H1 (cell line): ENCODE data around the gene KDM6A. TPM values are rescaled to one million over a fixed set of nuclear protein-coding genes. Genes with fewer than 3 reads are reported as not detected.

Experiments used
- CTCF ChIA-PET: fragments of 300-600 bp; sonication (Branson Sonifier 250); formaldehyde crosslinking; loops from one replicate; lab custom pipeline; 2021; ENCODE audit not compliant: partially characterized antibody; lab: Charles Lee
- POLR2A ChIA-PET: fragments of 300-600 bp; sonication (Branson Sonifier 250); formaldehyde crosslinking; loops from one replicate; lab custom pipeline; 2021; ENCODE audit warnings: inconsistent platforms; ENCODE audit not compliant: partially characterized antibody; lab: Charles Lee
- DNase-seq, 2 experiments: peaks; one replicate each; pipeline versions ENCODE4 v3.0.0 to v3.0.0-alpha.2; 2010 to 2022; ENCODE audit warnings: low spot score in 2 of 2, low read depth in 1 of 2, mixed read lengths in 1 of 2
- FAIRE-seq: peaks from 2 replicates; lab custom pipeline; 2011; peaks lifted over from hg19 to GRCh38; lab: Jason Lieb, UNC
- H2AFZ ChIP-seq: 2 replicates; pipeline ENCODE4 v1.8.1; 2012; ENCODE audit warnings: low read length, inconsistent platforms
- H2AK5ac ChIP-seq: 2 replicates; pipeline ENCODE4 v1.6.1; 2013; ENCODE audit warnings: low read depth, low read length
- H2BK120ac ChIP-seq: replicated peaks from 2 replicates; pipeline ENCODE3; 2013; ENCODE audit warnings: low read depth, low read length, inconsistent platforms
- H2BK12ac ChIP-seq: 2 replicates; pipeline ENCODE4 v1.6.1; 2013; ENCODE audit warnings: low read depth, low read length
- H2BK15ac ChIP-seq: 2 replicates; pipeline ENCODE4 v1.6.1; 2013; ENCODE audit warnings: low read length
- H2BK20ac ChIP-seq: 2 replicates; pipeline ENCODE4 v1.6.1; 2013; ENCODE audit warnings: low read length
- H2BK5ac ChIP-seq: 2 replicates; pipeline ENCODE4 v1.6.1; 2013; ENCODE audit warnings: low read depth, low read length
- H3K14ac ChIP-seq: 2 replicates; pipeline ENCODE4 v1.6.1; 2013; ENCODE audit warnings: inconsistent platforms; ENCODE audit not compliant: insufficient read length
- H3K18ac ChIP-seq: 2 replicates; pipeline ENCODE4 v1.6.1; 2013; ENCODE audit warnings: low read length; ENCODE audit errors: extremely low read depth
- H3K23ac ChIP-seq: 2 replicates; pipeline ENCODE4 v1.6.1; 2013; ENCODE audit warnings: inconsistent platforms; ENCODE audit not compliant: insufficient read length
- H3K23me2 ChIP-seq: 2 replicates; pipeline ENCODE4 v1.6.1; 2013; ENCODE audit warnings: low read depth, low read length
- H3K27ac ChIP-seq: 2 replicates; pipeline ENCODE4 v1.6.1; 2011; ENCODE audit warnings: low read depth, low read length, inconsistent platforms
- H3K27me3 ChIP-seq, 4 experiments: replicated peaks in 1 of 4; 1 replicate in 1 of 4; 2 replicates in 3 of 4; pipeline versions ENCODE4 v1.6.1 to v1.8.1; 2011 to 2013; ENCODE audit warnings: low read length in 3 of 4, mild to moderate bottlenecking in 3 of 4, inconsistent platforms in 2 of 4, mixed read lengths in 2 of 4, moderate library complexity in 1 of 4; ENCODE audit not compliant: control insufficient read depth in 3 of 4, insufficient read depth in 3 of 4; ENCODE audit errors: extremely low read depth in 1 of 4
- H3K36me3 ChIP-seq, 4 experiments: 2 replicates each; pipeline versions ENCODE4 v1.6.1 to v1.8.1; 2011 to 2013; ENCODE audit warnings: mild to moderate bottlenecking in 4 of 4, low read length in 3 of 4, moderate library complexity in 2 of 4, control low read depth in 1 of 4, inconsistent platforms in 1 of 4; ENCODE audit not compliant: insufficient read depth in 4 of 4, control insufficient read depth in 2 of 4
- H3K4ac ChIP-seq: replicated peaks from 2 replicates; pipeline ENCODE3; 2013; ENCODE audit warnings: low read length, low read depth, mixed read lengths, inconsistent platforms; ENCODE audit not compliant: insufficient read length
- H3K4me1 ChIP-seq, 4 experiments: replicated peaks in 1 of 4; 1 replicate in 1 of 4; 2 replicates in 3 of 4; pipeline versions ENCODE4 v1.6.1 to v1.8.1; 2011 to 2013; ENCODE audit warnings: low read length in 3 of 4, inconsistent platforms in 2 of 4, mixed read lengths in 1 of 4; ENCODE audit not compliant: insufficient read depth in 4 of 4, control insufficient read depth in 3 of 4
- H3K4me2 ChIP-seq, 2 experiments: 2 replicates each; pipeline versions ENCODE4 v1.6.1 to v1.8.1; 2011 to 2013; ENCODE audit warnings: low read depth in 2 of 2, low read length in 2 of 2, control low read depth in 1 of 2, inconsistent platforms in 1 of 2, mild to moderate bottlenecking in 1 of 2; ENCODE audit not compliant: insufficient read depth in 1 of 2
- H3K4me3 ChIP-seq, 4 experiments: fragments of 200-600, 300-600 bp in 1 of 4; sonication (generic), shearing (Covaris generic), sonication (Bioruptor Twin) in 1 of 4; 2 replicates each; pipeline versions ENCODE4 v1.5.1 to v1.8.1; 2011 to 2016; ENCODE audit warnings: low read length in 4 of 4, low read depth in 3 of 4, control low read depth in 2 of 4, inconsistent platforms in 2 of 4, mild to moderate bottlenecking in 2 of 4, mixed read lengths in 1 of 4, moderate library complexity in 1 of 4; ENCODE audit not compliant: insufficient read depth in 2 of 4; ENCODE audit errors: extremely low read depth in 1 of 4
- H3K56ac ChIP-seq: replicated peaks from 2 replicates; pipeline ENCODE3; 2013; ENCODE audit warnings: low read depth, mild to moderate bottlenecking, mixed read lengths, low read length, inconsistent platforms; ENCODE audit not compliant: insufficient read length
- H3K79me1 ChIP-seq: 2 replicates; pipeline ENCODE4 v1.6.1; 2013; ENCODE audit warnings: low read depth, low read length, control low read depth
- H3K79me2 ChIP-seq, 2 experiments: 2 replicates each; pipeline versions ENCODE4 v1.6.1 to v1.8.1; 2012 to 2013; ENCODE audit warnings: low read length in 2 of 2, mild to moderate bottlenecking in 2 of 2, inconsistent platforms in 1 of 2; ENCODE audit not compliant: insufficient read depth in 2 of 2, control insufficient read depth in 1 of 2
- H3K9ac ChIP-seq, 4 experiments: replicated peaks in 1 of 4; 1 replicate in 1 of 4; 2 replicates in 3 of 4; pipeline versions ENCODE4 v1.6.1 to v1.8.1; 2011 to 2013; ENCODE audit warnings: low read depth in 3 of 4, low read length in 3 of 4, control low read depth in 2 of 4, mild to moderate bottlenecking in 2 of 4, moderate library complexity in 2 of 4, inconsistent platforms in 1 of 4; ENCODE audit errors: extremely low read depth in 1 of 4
- H3K9me3 ChIP-seq, 2 experiments: 2 replicates each; pipeline versions ENCODE4 v1.6.1 to v1.8.1; 2012 to 2013; ENCODE audit warnings: mild to moderate bottlenecking in 2 of 2, moderate library complexity in 2 of 2, control low read depth in 1 of 2, inconsistent platforms in 1 of 2, low read depth in 1 of 2, low read length in 1 of 2, mixed read lengths in 1 of 2; ENCODE audit not compliant: insufficient read depth in 2 of 2
- H4K20me1 ChIP-seq, 2 experiments: replicated peaks in 1 of 2; 2 replicates each; pipeline versions ENCODE3 to v1.8.1; 2011 to 2013; ENCODE audit warnings: inconsistent platforms in 2 of 2, low read length in 2 of 2, mild to moderate bottlenecking in 1 of 2; ENCODE audit not compliant: insufficient read depth in 2 of 2, control insufficient read depth in 1 of 2
- H4K5ac ChIP-seq: 2 replicates; pipeline ENCODE4 v1.6.1; 2013; ENCODE audit warnings: low read length, low read depth, mixed read lengths, inconsistent platforms; ENCODE audit not compliant: insufficient read length
- H4K8ac ChIP-seq: 2 replicates; pipeline ENCODE4 v1.8.0; 2013; ENCODE audit warnings: mild to moderate bottlenecking, moderate library complexity, low read length, inconsistent platforms; ENCODE audit not compliant: insufficient read depth; ENCODE audit errors: extremely low read depth
- H4K91ac ChIP-seq: replicated peaks from 2 replicates; pipeline ENCODE3; 2013; ENCODE audit warnings: low read length, mixed read lengths, inconsistent platforms; ENCODE audit not compliant: insufficient read length
- NRF1 ChIP-seq: IDR thresholded peaks from 2 replicates; pipeline ENCODE4 v1.6.1; 2011; ENCODE audit warnings: mild to moderate bottlenecking, low read depth, low read length, improper control_type of control experiment
- PHF8 ChIP-seq: fragments of 200-600 bp; sonication (generic); conservative IDR thresholded peaks from 2 replicates; pipeline ENCODE4 v1.7.1; 2012; ENCODE audit warnings: low read depth, mild to moderate bottlenecking, inconsistent platforms, low read length, moderate library complexity
- SIX5 ChIP-seq: IDR thresholded peaks from 2 replicates; pipeline ENCODE4 v1.6.1; 2011; ENCODE audit warnings: mild to moderate bottlenecking, low read depth, low read length
- SUZ12 ChIP-seq: fragments of 200-600 bp; sonication (generic); IDR thresholded peaks from 2 replicates; pipeline ENCODE4 v1.6.1; 2012; ENCODE audit warnings: mild to moderate bottlenecking, inconsistent platforms, low read length, moderate library complexity, mixed read lengths
- WGBS, 2 experiments: shearing (Covaris generic) in 1 of 2; methylation state at CpG; one replicate each; pipeline versions ENCODE4 v1.1.6 to v1.1.7; 2013 to 2015; ENCODE audit warnings: low lambda C conversion rate in 2 of 2, mixed read lengths in 2 of 2, inconsistent platforms in 1 of 2, low coverage in 1 of 2, missing lambda C conversion rate in 1 of 2; ENCODE audit not compliant: insufficient replicate concordance in 2 of 2, insufficient coverage in 1 of 2, insufficient read length in 1 of 2; ENCODE audit errors: extremely low coverage in 1 of 2, missing lambda C conversion rate in 1 of 2; 5-methylcytosine and 5-hydroxymethylcytosine counted together
- polyA plus RNA-seq, 7 experiments: library from polyadenylated mRNA; depleted of rRNA in 3 of 7; stranded (reverse) in 5 of 7; unstranded in 2 of 7; fragments of >200 nt in 5 of 7; fragments of 200-250 nt in 2 of 7; gene quantifications; 1 replicate in 5 of 7; 2 replicates in 1 of 7; 4 replicates in 1 of 7; pipeline versions ENCODE4 v1.2.1 to v1.2.3, GENCODE V29; 2011 to 2013; ENCODE audit warnings: missing spikeins in 2 of 7, mixed read lengths in 2 of 7
- total RNA-seq: library from RNA; stranded (reverse); fragmentation: NEBNext Ultra II Directional; extraction: Animal tissue kit (Norgen Biotek cat#: 25700); gene quantifications from 2 replicates; pipeline ENCODE4 v1.2.1, GENCODE V29; 2021

KDM6A gene
- total and polyA plus RNA-seq, 2 of the 8 experiments (the other 6 are each of a cell fraction or from before 2014, with no cell fraction given), result 43.5 to 58.4 TPM

DNA sequence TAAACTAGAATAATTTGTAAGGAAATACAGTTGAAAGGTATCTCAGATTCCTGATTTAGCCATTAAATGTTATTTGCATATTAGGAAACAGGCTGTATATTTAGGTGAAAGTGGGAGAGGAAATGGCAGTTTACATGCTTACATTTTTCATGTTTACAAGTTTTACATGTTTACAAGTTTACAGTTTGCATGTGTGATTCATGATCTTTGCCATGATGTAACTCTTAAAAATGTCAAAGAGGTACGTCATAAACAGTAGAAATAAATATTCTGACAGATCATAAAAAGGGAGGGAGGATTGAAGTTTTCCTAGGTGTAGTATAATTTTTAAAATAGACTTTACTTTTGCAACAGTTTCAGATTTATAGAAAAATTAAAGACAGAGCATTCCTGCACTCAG lies 45.7 kb downstream of the KDM6A start:
- peaks cover 0 to 2% of the 10 kb centered on the region in 2 experiments for H4K20me1 ChIP-seq
- WGBS, 2 experiments, result 88% methylated on average over 1 of the region's 1 CpG; no CpG with 5 or more reads in 1 of the 2 experiments
- no peak overlapping the region for H2AFZ ChIP-seq
- no peak overlapping the region for H2BK20ac ChIP-seq
- no peak overlapping the region for H2BK120ac ChIP-seq
- H3K4me1 ChIP-seq, result no peaks in the 10 kb centered on the region
- H3K23me2 ChIP-seq, result no peaks in the 10 kb centered on the region
- CTCF ChIA-PET, result interaction anchor here (0.6 kb wide), 1 partner anchor 13 kb away, joined by 3 read pairs; no protein-coding TSS in a partner anchor
- no peak overlapping the region for H3K4ac ChIP-seq
- POLR2A ChIA-PET, result no interaction called here
- peaks cover 5 to 96% of the 10 kb centered on the region in 2 experiments; a peak in 3 of 4 replicates for H3K79me2 ChIP-seq
- no peak overlapping the region for H3K4me2 ChIP-seq
- H2BK12ac ChIP-seq, result no peak overlapping the region
- H3K9me3 ChIP-seq, result no peaks in the 10 kb centered on the region
- H3K36me3 ChIP-seq, result no peaks in the 10 kb centered on the region
- H3K4me3 ChIP-seq, result no peak overlapping the region
- FAIRE-seq, result no peak
- H2BK15ac ChIP-seq, result no peak overlapping the region
- H4K5ac ChIP-seq, result no peak overlapping the region
- H3K27me3 ChIP-seq, result no peaks in the 10 kb centered on the region
- H3K9ac ChIP-seq, result no peak overlapping the region
- no peak overlapping the region for H3K14ac ChIP-seq
- no peak overlapping the region for H3K56ac ChIP-seq
- H4K8ac ChIP-seq, result no peak overlapping the region
- no peak overlapping the region for H3K23ac ChIP-seq
- no peak overlapping the region for H4K91ac ChIP-seq
- no peaks in the 10 kb centered on the region; the same call in 1 of the 2 replicates for H3K79me1 ChIP-seq
- H3K27ac ChIP-seq, result no peak overlapping the region
- H3K18ac ChIP-seq, result no peak overlapping the region
- no peak for DNase-seq
- H2AK5ac ChIP-seq, result no peak overlapping the region
- no peak overlapping the region for H2BK5ac ChIP-seq
- no peak for TF ChIP-seq NRF1
- no peak for TF ChIP-seq PHF8
- TF ChIP-seq SIX5, result no peak
- TF ChIP-seq SUZ12, result no peak
